HG02938 (cell line): ENCODE measurements around the gene ZFYVE9.

Experiments used
- ATAC-seq: cut with Tn5 transposase; IDR thresholded peaks from one replicate; pipeline ENCODE4 v1.9.1; 2021; ENCODE audit warnings: mild to moderate bottlenecking, moderate library complexity; ENCODE audit not compliant: unreplicated experiment

The ZFYVE9 gene

GRCh38 chr1:52321061-52321460 is 179.2 kb downstream of the ZFYVE9 start:
- no peak for ATAC-seq

DNA sequence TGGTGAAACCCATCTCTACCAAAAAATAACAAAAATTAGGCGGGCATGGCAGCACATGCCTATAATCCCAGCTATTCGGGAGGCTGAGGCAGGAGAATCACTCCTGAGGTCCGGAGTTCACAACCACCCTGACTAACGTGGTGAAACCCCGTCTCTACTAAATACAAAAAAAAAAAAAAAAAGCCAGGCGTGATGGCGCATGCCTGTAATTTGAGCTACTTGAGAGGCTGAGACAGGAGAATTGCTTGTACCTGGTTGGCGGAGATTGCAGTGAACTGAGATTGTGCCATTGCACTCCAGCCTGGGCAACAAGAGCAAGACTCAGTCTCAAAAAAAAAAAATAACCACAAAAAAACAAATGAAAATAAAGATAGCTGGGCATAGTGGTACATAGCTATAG is 181.8 kb downstream of the ZFYVE9 start:
- ATAC-seq, result no peak

- no peak for ATAC-seq
Observed at GRCh38 chr1:52325786-52326185, 183.9 kb downstream of the ZFYVE9 start.

DNA sequence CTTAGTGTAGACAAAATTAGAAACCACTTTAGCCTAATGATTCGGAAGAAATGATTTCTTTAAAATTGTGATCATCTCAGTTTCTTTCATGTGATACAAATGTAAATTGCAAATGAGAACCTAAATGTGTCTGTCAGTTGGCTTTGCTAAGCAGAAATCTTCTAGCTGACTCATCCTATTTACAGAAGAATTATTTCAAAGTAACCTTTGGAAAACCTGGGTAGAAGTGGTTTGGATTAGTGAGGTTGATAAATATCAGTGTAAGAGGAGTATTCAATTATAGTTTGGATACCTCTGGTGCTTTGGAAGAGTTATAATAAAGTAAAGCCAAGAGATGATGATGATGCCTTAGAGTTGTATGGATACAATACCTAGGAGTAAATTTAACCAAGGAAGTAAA is 186.7 kb downstream of the ZFYVE9 start:
- no peak for ATAC-seq

GRCh38 chr1:52332411-52332810 is 190.5 kb downstream of the ZFYVE9 start:
- ATAC-seq, result no peak

- ATAC-seq, result no peak
Observed at GRCh38 chr1:52334906-52335528, 193.1 kb downstream of the ZFYVE9 start.

DNA sequence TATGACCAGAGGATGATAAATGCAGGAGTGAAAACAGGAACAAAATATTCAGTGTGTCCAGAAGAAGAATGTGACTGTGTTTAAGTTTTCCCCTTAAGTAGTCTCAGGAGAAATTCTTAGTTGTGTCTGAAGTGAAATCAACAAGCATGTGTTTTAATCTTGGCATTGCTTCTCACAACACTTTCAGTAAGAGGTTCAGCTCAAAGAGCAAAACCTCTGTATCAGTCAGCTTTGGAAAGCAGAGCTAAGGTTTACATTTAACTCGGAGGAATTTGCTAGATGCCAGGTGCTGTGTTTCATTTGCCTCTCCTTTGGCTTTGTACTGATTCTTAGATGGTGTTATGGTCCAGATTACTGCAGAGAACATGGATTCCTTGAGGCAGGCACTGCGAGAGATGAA is 195.6 kb downstream of the ZFYVE9 start:
- ATAC-seq, result no peak

DNA sequence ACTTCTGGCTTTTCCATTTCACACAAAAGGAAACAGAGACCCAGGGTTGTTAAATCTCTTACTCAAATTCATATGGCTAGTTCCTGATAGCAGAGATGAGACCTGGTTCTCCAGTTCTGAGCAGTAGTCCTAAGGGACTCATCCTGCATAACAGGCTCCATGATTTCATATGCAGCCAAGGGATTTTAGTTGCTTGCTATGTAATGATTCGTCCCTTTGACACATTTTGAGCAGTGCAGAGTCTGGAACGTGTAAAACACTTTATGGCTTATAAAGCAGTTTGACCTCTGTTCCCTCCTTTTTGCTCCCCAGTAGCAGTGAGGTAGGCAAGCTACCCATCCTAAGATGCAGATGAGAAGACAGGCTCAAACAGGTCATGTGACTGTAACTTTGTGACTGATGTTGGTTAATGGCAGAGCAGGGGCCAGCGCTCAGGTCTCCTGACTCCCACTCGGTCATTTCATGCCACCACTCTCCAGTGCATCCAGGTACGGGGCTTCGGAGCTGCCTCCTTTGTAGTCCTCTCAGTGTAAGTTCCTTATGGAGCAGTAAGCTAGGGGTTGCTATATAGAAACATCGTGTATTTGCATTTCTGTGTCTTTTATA is 199.9 kb downstream of the ZFYVE9 start:
- ATAC-seq, result no peak

GRCh38 chr1:52343979-52344378 is 202.1 kb downstream of the ZFYVE9 start:
- ATAC-seq, result no peak

DNA sequence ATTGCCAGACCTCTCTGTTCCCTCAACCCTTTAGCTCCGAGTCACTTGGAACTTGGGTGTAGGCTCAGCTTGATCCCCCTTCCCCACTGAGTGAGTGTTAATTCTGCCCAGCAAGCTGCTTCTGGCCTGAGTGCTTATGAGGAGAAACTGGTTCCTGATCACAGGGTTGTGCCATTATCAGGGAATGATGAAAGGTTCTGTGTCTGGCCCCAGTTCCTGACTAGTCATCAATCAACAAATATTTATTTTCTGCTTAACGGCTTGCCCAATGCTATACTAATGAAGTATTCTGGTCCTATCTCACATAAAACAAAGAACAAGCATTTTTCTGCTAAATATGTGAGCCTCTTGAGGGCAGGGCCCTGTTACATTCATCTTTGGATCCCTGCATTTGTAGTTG is 203.4 kb downstream of the ZFYVE9 start:
- no peak for ATAC-seq

DNA sequence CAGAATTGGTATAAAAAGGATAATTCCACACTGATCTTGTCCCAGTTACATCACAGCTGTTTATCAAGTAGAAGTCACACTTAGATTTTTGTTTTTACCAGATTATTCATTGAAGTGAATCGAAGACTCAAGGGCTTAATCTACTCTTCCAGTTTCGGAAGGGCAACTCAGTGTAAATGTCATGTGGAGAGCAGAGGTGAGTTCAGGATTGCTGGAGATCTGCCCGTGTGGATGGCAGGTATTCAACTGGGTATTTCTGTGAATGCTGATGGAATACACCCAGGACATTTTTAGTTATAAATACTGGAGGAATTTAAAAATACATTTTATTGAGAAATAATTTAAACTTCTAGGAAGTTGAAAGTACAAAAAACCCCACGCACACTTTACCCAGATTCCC is 204.8 kb downstream of the ZFYVE9 start:
- ATAC-seq, result no peak

GRCh38 chr1:52348704-52349300 is 206.9 kb downstream of the ZFYVE9 start:
- no peak for ATAC-seq

- ATAC-seq, result no peak
Observed at GRCh38 chr1:52352690-52353089, 210.8 kb downstream of the ZFYVE9 start.

DNA sequence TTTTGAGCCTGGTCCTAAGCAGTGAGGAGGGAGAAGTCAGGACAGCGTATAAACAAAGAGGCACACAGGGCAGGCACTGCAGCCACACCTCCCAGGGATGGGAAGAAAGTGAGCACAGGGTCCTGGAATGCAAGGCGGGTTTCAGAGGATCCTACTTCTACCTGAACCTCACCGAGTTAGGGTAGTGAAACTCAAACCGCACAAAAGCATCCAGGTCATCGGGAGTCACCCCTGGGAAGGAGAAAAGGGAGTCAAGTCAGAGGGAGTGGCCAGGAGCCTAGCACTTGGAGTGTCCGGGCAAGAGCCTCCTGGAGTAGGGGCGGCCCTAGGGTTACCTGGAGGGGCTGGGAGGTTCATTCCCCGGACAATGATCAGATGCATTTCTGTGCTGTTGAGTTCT is 213.5 kb downstream of the ZFYVE9 start:
- no peak for ATAC-seq

GRCh38 chr1:52355847-52356505 is 214.1 kb downstream of the ZFYVE9 start:
- no peak for ATAC-seq

DNA sequence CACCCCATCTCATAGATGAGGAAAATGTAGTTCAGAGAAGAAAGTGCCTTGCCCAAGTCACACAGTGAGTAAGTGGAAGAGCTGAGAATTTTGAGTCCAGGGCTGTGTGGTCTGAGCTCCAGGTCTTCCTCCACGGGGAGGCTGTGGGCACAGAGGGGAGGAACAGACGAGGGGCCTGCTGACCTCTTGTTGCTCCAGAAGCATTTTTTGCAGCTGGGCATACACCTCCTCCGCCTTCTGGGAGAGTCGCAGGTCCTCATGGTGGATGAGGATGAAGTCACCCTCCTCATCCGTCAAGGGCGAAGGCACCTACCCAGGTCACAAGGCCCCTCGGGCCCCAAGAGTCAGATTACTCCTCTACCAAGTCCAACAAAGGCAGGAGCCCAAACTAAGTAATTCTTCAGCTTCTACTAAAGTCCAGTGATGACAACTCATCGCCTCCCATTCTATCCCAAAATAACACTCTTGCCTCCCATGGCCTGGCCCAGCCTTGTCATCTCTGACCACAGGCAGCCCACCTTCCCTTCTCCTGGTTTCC is 215.0 kb downstream of the ZFYVE9 start:
- ATAC-seq, result no peak

DNA sequence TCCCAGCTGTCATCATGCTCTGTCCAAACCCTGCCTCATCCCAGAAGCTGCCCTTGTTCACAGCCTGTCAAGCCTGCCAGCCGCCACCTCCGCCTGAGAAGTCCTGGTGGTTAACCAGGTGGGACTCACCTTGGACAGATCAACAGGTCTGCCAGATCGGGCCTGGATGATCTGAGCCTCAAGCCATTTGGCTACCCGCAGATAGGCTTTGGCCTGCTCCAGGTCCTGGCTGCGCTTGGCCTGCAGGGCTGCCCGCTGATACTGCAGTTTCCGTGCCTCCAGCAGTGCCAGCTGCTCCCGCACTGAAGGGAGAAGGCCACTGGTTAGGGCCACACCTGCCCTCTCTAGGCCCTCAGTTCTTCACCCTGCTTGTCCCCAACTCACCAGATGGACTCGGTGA is 215.5 kb downstream of the ZFYVE9 start:
- no peak for ATAC-seq

DNA sequence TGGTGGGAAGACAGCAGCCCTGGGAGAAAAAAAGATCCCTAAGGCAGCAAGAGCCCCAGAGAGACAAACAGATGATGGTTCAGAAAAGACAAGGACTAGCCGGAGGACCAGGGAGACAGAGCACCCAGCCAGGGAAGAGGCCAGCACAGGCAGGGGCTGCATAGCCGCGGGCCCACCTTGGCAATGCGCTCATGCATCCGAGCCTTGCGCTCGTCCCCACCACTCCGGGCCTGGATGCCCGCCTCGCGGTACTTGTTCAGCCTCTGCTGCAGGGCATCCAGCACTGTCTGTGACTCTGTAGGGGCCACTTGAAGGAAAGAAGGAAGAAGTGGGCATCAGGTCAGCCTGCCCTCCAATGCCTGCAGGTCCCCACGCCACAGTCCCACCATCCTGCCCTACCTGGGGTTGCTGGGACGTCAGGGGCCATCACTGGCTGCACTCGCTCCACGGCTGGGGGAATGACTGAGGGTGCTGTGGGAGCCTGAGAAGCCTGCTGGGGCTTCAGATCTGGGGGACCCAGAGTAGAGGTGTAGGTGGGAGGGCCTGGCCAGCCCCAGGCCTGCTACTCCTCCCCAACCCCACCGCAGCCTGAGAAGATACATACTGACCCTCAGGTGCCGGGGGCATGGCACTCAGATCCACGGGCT is 217.1 kb downstream of the ZFYVE9 start:
- no peak for ATAC-seq

DNA sequence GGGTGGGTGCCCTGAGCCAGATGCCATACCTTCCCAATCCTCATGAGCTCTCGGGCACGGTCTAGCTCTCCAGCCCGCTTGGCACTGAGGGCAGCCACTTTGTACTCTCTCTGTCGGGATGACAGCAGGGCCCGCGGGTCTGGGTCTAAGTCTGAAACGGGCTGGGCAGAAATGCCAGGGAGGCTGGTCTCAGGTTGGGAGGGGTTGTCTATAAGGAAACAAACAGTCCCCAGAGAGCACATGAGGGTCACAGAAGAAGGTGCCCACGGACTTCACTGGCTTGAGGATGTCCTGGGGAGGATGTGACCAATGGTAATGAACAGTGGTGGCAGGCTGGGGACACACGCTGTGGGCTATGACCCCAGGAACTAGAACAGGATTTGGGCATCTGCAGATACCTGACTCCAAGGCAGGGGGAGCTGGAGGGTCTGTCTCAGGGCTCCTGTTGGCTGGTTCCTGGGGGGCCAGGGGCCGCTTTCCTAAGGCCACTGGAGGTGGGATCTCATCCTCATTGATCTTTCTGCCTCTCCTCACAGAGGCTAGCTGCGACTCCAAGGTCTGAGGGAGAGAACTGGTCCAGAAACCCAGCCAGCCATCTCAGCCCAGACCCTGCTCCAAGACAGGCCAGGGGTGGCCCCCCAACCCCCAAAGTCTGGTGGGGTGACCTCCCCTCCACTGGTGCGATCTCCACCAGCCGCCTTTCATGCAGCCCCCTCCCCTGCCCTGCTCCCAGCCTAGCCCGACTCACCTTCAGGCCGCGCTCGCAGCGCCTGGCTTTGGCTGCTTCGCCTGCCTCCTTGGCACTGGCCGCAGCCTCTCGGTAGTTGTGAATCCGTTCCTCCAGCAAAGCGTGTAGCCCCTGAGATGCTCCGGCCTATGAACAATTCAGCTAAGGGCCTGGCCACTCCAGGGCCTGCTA is 218.0 kb downstream of the ZFYVE9 start:
- no peak for ATAC-seq

GRCh38 chr1:52360595-52360968 is 218.7 kb downstream of the ZFYVE9 start:
- ATAC-seq, result no peak
